ENCODE data around the gene TSC22D4. TPM values are rescaled to one million over a fixed set of nuclear protein-coding genes. Genes with fewer than 3 reads are reported as not detected.

Gene TSC22D4
- total and polyA plus RNA-seq, 7 experiments from 2014 or later = 23.7 to 124 (median 112) TPM

GRCh38 chr7:100433592-100434296 is 45.3 kb downstream of the TSC22D4 start:
- Mint-ChIP-seq H3K27ac (peak overlapping the region; percentile 4 to 99 (median 90)), H3K9me3 (peaks cover 0 to 16% (median 0%) of the 10 kb centered on the region in 11 donors), H3K27me3 (peaks cover 0 to 11% (median 0%) of the 10 kb centered on the region in 5 donors), H3K4me1 (peaks cover 33 to 61% (median 50%) of the 10 kb centered on the region in 7 donors), H3K4me3 (peak overlapping the region; percentile 61 to 100 (median 88)), H3K36me3 (peaks cover 0 to 36% (median 13%) of the 10 kb centered on the region in 5 donors)
- peak in 1 of 9 donors; percentile 16 for DNase-seq
- H3K27ac ChIP-seq (ENCODE audit: low read depth, low read length) = peak overlapping the region; percentile 20
- peaks cover 25 to 40% of the 10 kb centered on the region in 2 donors for H3K4me1 ChIP-seq (ENCODE audit: control insufficient read depth in 2 of 2, insufficient read depth in 2 of 2, low read length in 2 of 2)
- ChIA-PET POLR2A (interaction anchor here (1.2 to 5.5 kb wide), 5 partner anchors 12 to 333 kb away, joined by 4 to 71 read pairs (median 9); partner anchors contain the start of genes MCM7 and TSC22D4), CTCF (interaction anchor here (1.3 kb wide), 1 partner anchor 11 kb away, joined by 3 read pairs; no protein-coding TSS in a partner anchor)
- intact Hi-C loops (cut with micrococcal nuclease) = loop anchor here in 1 of 2 donors (10.0 kb wide), 1 partner anchor 891 kb away; the partner anchor contains the start of gene IFT22
- no peak for ATAC-seq
- H3K36me3 ChIP-seq (ENCODE audit: control insufficient read depth in 2 of 3, insufficient read depth in 3 of 3, low read length in 3 of 3) = peaks cover 0 to 43% (median 3%) of the 10 kb centered on the region in 3 experiments
- H3K27me3 ChIP-seq (ENCODE audit: control insufficient read depth in 2 of 2, insufficient read depth in 2 of 2, low read length in 2 of 2) = no peaks in the 10 kb centered on the region
- no peak overlapping the region for H3K4me3 ChIP-seq (ENCODE audit: low read length)
- H3K9me3 ChIP-seq (ENCODE audit: control insufficient read depth in 2 of 3, low read length in 3 of 3) = no peaks in the 10 kb centered on the region

GRCh38 chr7:100433276-100433591 is 45.8 kb downstream of the TSC22D4 start:
- peaks cover 33 to 66% (median 52%) of the 10 kb centered on the region in 7 donors for H3K4me1 Mint-ChIP-seq
- H3K4me3 Mint-ChIP-seq = peak overlapping the region in 7 of 10 donors; percentile 23 to 100 (median 86)
- intact Hi-C loops (cut with micrococcal nuclease) = loop anchor here in 1 of 2 donors (10.0 kb wide), 1 partner anchor 892 kb away; the partner anchor contains the start of gene IFT22
- no peak for DNase-seq
- peaks cover 0 to 18% (median 0%) of the 10 kb centered on the region in 11 donors for H3K9me3 Mint-ChIP-seq
- no peaks in the 10 kb centered on the region for H3K9me3 ChIP-seq (ENCODE audit: control insufficient read depth in 2 of 3, low read length in 3 of 3)
- H3K27me3 ChIP-seq (ENCODE audit: control insufficient read depth in 2 of 2, insufficient read depth in 2 of 2, low read length in 2 of 2) = no peaks in the 10 kb centered on the region
- H3K27me3 Mint-ChIP-seq = peaks cover 0 to 15% (median 0%) of the 10 kb centered on the region in 5 donors
- peaks cover 25 to 40% of the 10 kb centered on the region in 2 donors for H3K4me1 ChIP-seq (ENCODE audit: control insufficient read depth in 2 of 2, insufficient read depth in 2 of 2, low read length in 2 of 2)
- H3K27ac ChIP-seq (ENCODE audit: low read depth, low read length) = peak overlapping the region; percentile 20
- peaks cover 0 to 43% (median 3%) of the 10 kb centered on the region in 3 experiments for H3K36me3 ChIP-seq (ENCODE audit: control insufficient read depth in 2 of 3, insufficient read depth in 3 of 3, low read length in 3 of 3)
- H3K4me3 ChIP-seq (ENCODE audit: low read length) = no peak overlapping the region
- peak overlapping the region in 8 of 9 donors; percentile 13 to 99 (median 90) for H3K27ac Mint-ChIP-seq
- H3K36me3 Mint-ChIP-seq = peaks cover 0 to 36% (median 13%) of the 10 kb centered on the region in 5 donors
- ChIA-PET POLR2A (interaction anchor here (1.2 to 5.5 kb wide), 2 partner anchors 19 to 148 kb away, joined by 4 to 71 read pairs; no protein-coding TSS in a partner anchor), CTCF (no interaction called here)
- ATAC-seq = no peak

GRCh38 chr7:100432621-100433275 is 46.3 kb downstream of the TSC22D4 start:
- no peaks in the 10 kb centered on the region for H3K9me3 ChIP-seq (ENCODE audit: control insufficient read depth in 2 of 3, low read length in 3 of 3)
- ATAC-seq = no peak

GRCh38 chr7:100432053-100432452 is 47.0 kb downstream of the TSC22D4 start:
- CTCF ChIA-PET = no interaction called here
- Histone ChIP-seq H3K4me3 (ENCODE audit: low read length) (no peak overlapping the region), H3K27ac (ENCODE audit: low read depth, low read length) (peak overlapping the region; percentile 46), H3K4me1 (ENCODE audit: control insufficient read depth in 2 of 2, insufficient read depth in 2 of 2, low read length in 2 of 2) (peaks cover 32 to 44% of the 10 kb centered on the region in 2 donors), H3K27me3 (ENCODE audit: control insufficient read depth in 2 of 2, insufficient read depth in 2 of 2, low read length in 2 of 2) (no peaks in the 10 kb centered on the region), H3K36me3 (ENCODE audit: control insufficient read depth in 2 of 3, insufficient read depth in 3 of 3, low read length in 3 of 3) (peaks cover 0 to 43% (median 3%) of the 10 kb centered on the region in 3 experiments), H3K9me3 (ENCODE audit: control insufficient read depth in 2 of 3, low read length in 3 of 3) (no peaks in the 10 kb centered on the region)
- Mint-ChIP-seq H3K27me3 (peaks cover 0 to 24% (median 0%) of the 10 kb centered on the region in 5 donors), H3K27ac (peak overlapping the region; percentile 84 to 100 (median 89)), H3K36me3 (peaks cover 0 to 36% (median 13%) of the 10 kb centered on the region in 5 donors), H3K4me3 (peak overlapping the region; percentile 63 to 97 (median 86)), H3K9me3 (peaks cover 0 to 18% (median 0%) of the 10 kb centered on the region in 11 donors), H3K4me1 (peaks cover 33 to 70% (median 57%) of the 10 kb centered on the region in 7 donors)
- POLR2A ChIA-PET = interaction anchor here (0.7 to 1.7 kb wide), 3 partner anchors 24 to 184 kb away, joined by 3 read pairs; no protein-coding TSS in a partner anchor
- DNase-seq (no peak), ATAC-seq (no peak)
- intact Hi-C loops (cut with micrococcal nuclease) = loop anchor here in 1 of 2 donors (10.0 kb wide), 1 partner anchor 893 kb away; the partner anchor contains the start of gene IFT22

More at GRCh38 chr7:100432621-100433275, 46.3 kb downstream of the TSC22D4 start:
- Histone ChIP-seq H3K4me3 (ENCODE audit: low read length) (no peak overlapping the region), H3K36me3 (ENCODE audit: control insufficient read depth in 2 of 3, insufficient read depth in 3 of 3, low read length in 3 of 3) (peaks cover 0 to 43% (median 3%) of the 10 kb centered on the region in 3 experiments), H3K27ac (ENCODE audit: low read depth, low read length) (peak overlapping the region; percentile 46), H3K27me3 (ENCODE audit: control insufficient read depth in 2 of 2, insufficient read depth in 2 of 2, low read length in 2 of 2) (no peaks in the 10 kb centered on the region), H3K4me1 (ENCODE audit: control insufficient read depth in 2 of 2, insufficient read depth in 2 of 2, low read length in 2 of 2) (peaks cover 30 to 42% of the 10 kb centered on the region in 2 donors)
- POLR2A ChIA-PET = interaction anchor here (0.5 to 5.5 kb wide), 5 partner anchors 20 to 255 kb away, joined by 3 to 71 read pairs (median 3); partner anchors contain the start of gene STAG3
- intact Hi-C loops (cut with micrococcal nuclease) = loop anchor here in 1 of 2 donors (10.0 kb wide), 1 partner anchor 892 kb away; the partner anchor contains the start of gene IFT22
- peaks cover 0 to 36% (median 13%) of the 10 kb centered on the region in 5 donors for H3K36me3 Mint-ChIP-seq
- H3K4me3 Mint-ChIP-seq = peak overlapping the region in 9 of 10 donors; percentile 18 to 100 (median 81)
- CTCF ChIA-PET = no interaction called here
- H3K4me1 Mint-ChIP-seq = peaks cover 33 to 70% (median 57%) of the 10 kb centered on the region in 7 donors
- H3K27ac Mint-ChIP-seq = peak overlapping the region; percentile 76 to 100 (median 89)
- H3K9me3 Mint-ChIP-seq = peaks cover 0 to 18% (median 0%) of the 10 kb centered on the region in 11 donors
- peaks cover 0 to 20% (median 0%) of the 10 kb centered on the region in 5 donors for H3K27me3 Mint-ChIP-seq
- no peak for DNase-seq

GRCh38 chr7:100431286-100431735 is 47.7 kb downstream of the TSC22D4 start:
- Mint-ChIP-seq H3K27me3 (peaks cover 0 to 22% (median 0%) of the 10 kb centered on the region in 5 donors), H3K36me3 (peaks cover 0 to 34% (median 13%) of the 10 kb centered on the region in 5 donors), H3K4me3 (peak overlapping the region; percentile 71 to 97 (median 86)), H3K9me3 (peaks cover 0 to 18% (median 0%) of the 10 kb centered on the region in 11 donors), H3K27ac (peak overlapping the region; percentile 68 to 100 (median 91)), H3K4me1 (peaks cover 33 to 67% (median 55%) of the 10 kb centered on the region in 7 donors)
- POLR2A ChIA-PET = interaction anchor here (1.7 to 4.1 kb wide), 2 partner anchors 14 to 152 kb away, joined by 3 to 34 read pairs; no protein-coding TSS in a partner anchor
- H3K36me3 ChIP-seq (ENCODE audit: control insufficient read depth in 2 of 3, insufficient read depth in 3 of 3, low read length in 3 of 3) = peaks cover 0 to 43% (median 3%) of the 10 kb centered on the region in 3 experiments
- no peaks in the 10 kb centered on the region for H3K9me3 ChIP-seq (ENCODE audit: control insufficient read depth in 2 of 3, low read length in 3 of 3)
- no peaks in the 10 kb centered on the region for H3K27me3 ChIP-seq (ENCODE audit: control insufficient read depth in 2 of 2, insufficient read depth in 2 of 2, low read length in 2 of 2)
- H3K4me3 ChIP-seq (ENCODE audit: low read length) = no peak overlapping the region
- DNase-seq (peak in 1 of 9 donors; percentile 22), ATAC-seq (no peak)
- CTCF ChIA-PET = no interaction called here
- intact Hi-C loops (cut with micrococcal nuclease) = loop anchor here in 1 of 2 donors (10.0 kb wide), 1 partner anchor 893 kb away; the partner anchor contains the start of gene IFT22
- H3K27ac ChIP-seq (ENCODE audit: low read depth, low read length) = peak overlapping the region; percentile 97
- H3K4me1 ChIP-seq (ENCODE audit: control insufficient read depth in 2 of 2, insufficient read depth in 2 of 2, low read length in 2 of 2) = peaks cover 32 to 44% of the 10 kb centered on the region in 2 donors

Data from naive thymus-derived CD4-positive, alpha-beta T cell (primary cell).